Large intestine (tissue), 3 donors: Measurements from ENCODE around the gene PHLDA2. TPM values are rescaled to one million over a fixed set of nuclear protein-coding genes. Genes with fewer than 3 reads are reported as not detected.
"Not testable (repeated sequence)": the region's sequence is repeated elsewhere in the genome, so short reads cannot be mapped to it uniquely, and the experiment has no call there.

Source experiments
- DNase-seq, 2 donors: peaks; one replicate each; pipeline versions ENCODE4 v3.0.0 to v3.0.0-alpha.2; 2013
- H3K27ac ChIP-seq: one replicate; pipeline ENCODE4 v1.5.1; 2013; ENCODE audit warnings: low read length
- H3K27me3 ChIP-seq: 2 replicates; pipeline ENCODE4 v1.6.1; 2013; ENCODE audit warnings: low read length; ENCODE audit not compliant: control insufficient read depth, insufficient read depth
- H3K36me3 ChIP-seq: 2 replicates; pipeline ENCODE4 v1.6.1; 2013; ENCODE audit warnings: low read length; ENCODE audit not compliant: control insufficient read depth, insufficient read depth
- H3K4me1 ChIP-seq: one replicate; pipeline ENCODE4 v1.6.1; 2013; ENCODE audit warnings: low read length; ENCODE audit not compliant: control insufficient read depth, insufficient read depth
- H3K4me3 ChIP-seq: one replicate; pipeline ENCODE4 v1.5.1; 2013; ENCODE audit warnings: low read length
- H3K9me3 ChIP-seq: one replicate; pipeline ENCODE4 v1.6.1; 2013; ENCODE audit warnings: mild to moderate bottlenecking, low read depth, low read length, moderate library complexity; ENCODE audit not compliant: control insufficient read depth
- WGBS: methylation state at CpG from one replicate; pipeline ENCODE4 v1.1.5; 2013; ENCODE audit warnings: low lambda C conversion rate; ENCODE audit not compliant: insufficient coverage; 5-methylcytosine and 5-hydroxymethylcytosine counted together
- polyA plus RNA-seq: library from polyadenylated mRNA; unstranded; fragments of 120-200 nt; gene quantifications from one replicate; pipeline ENCODE4 v1.2.1, GENCODE V29; 2013

The PHLDA2 gene
- polyA plus RNA-seq, 1 donor, result 7.3 TPM

- peaks cover 16% of the 10 kb centered on the region for H3K9me3 ChIP-seq
- not testable (repeated sequence) for H3K27ac ChIP-seq, DNase-seq, H3K4me3 ChIP-seq, H3K36me3 ChIP-seq, H3K27me3 ChIP-seq
- WGBS, result 80% methylated on average over 3 of the region's 20 CpGs
- H3K4me1 ChIP-seq, result peaks cover 11% of the 10 kb centered on the region
Measured at GRCh38 chr11:2938458-2939418, 9.5 kb upstream of the PHLDA2 start.

GRCh38 chr11:2937641-2938457 is 8.6 kb upstream of the PHLDA2 start:
- Histone ChIP-seq H3K9me3 (peaks cover 16% of the 10 kb centered on the region), H3K4me1 (peaks cover 10% of the 10 kb centered on the region)
- not testable (repeated sequence) for H3K4me3 ChIP-seq, H3K27ac ChIP-seq, DNase-seq, H3K27me3 ChIP-seq, H3K36me3 ChIP-seq
- no CpG with 5 or more reads among the region's 32 CpGs for WGBS

- DNase-seq, result no peak
- Histone ChIP-seq H3K36me3 (no peaks in the 10 kb centered on the region), H3K4me1 (peaks cover 10% of the 10 kb centered on the region), H3K27me3 (peaks cover 20% of the 10 kb centered on the region), H3K9me3 (peaks cover 22% of the 10 kb centered on the region), H3K4me3 (no peak overlapping the region), H3K27ac (no peak overlapping the region)
- WGBS, result no CpG with 5 or more reads among the region's 14 CpGs
Measured at GRCh38 chr11:2934611-2935239, 5.5 kb upstream of the PHLDA2 start.

- DNase-seq, result no peak
- Histone ChIP-seq H3K27me3 (peaks cover 23% of the 10 kb centered on the region), H3K4me1 (peaks cover 12% of the 10 kb centered on the region), H3K27ac (no peak overlapping the region), H3K9me3 (peaks cover 24% of the 10 kb centered on the region), H3K36me3 (no peaks in the 10 kb centered on the region), H3K4me3 (no peak overlapping the region)
- no CpG with 5 or more reads among the region's 7 CpGs for WGBS
Measured at GRCh38 chr11:2934021-2934550, 4.9 kb upstream of the PHLDA2 start.

- WGBS, result no CpG with 5 or more reads among the region's 12 CpGs
- H3K36me3 ChIP-seq, result no peaks in the 10 kb centered on the region
- no peak overlapping the region for H3K4me3 ChIP-seq
- peaks cover 15% of the 10 kb centered on the region for H3K4me1 ChIP-seq
- H3K9me3 ChIP-seq, result peaks cover 27% of the 10 kb centered on the region
- H3K27me3 ChIP-seq, result peaks cover 29% of the 10 kb centered on the region
- no peak overlapping the region for H3K27ac ChIP-seq
- no peak for DNase-seq
Measured at GRCh38 chr11:2933375-2934020, 4.3 kb upstream of the PHLDA2 start.

GRCh38 chr11:2932850-2933251 is 3.6 kb upstream of the PHLDA2 start:
- Histone ChIP-seq H3K36me3 (no peaks in the 10 kb centered on the region), H3K4me1 (peaks cover 22% of the 10 kb centered on the region), H3K27ac (no peak overlapping the region), H3K4me3 (no peak overlapping the region), H3K27me3 (peaks cover 35% of the 10 kb centered on the region), H3K9me3 (peaks cover 28% of the 10 kb centered on the region)
- WGBS, result no CpG with 5 or more reads among the region's 15 CpGs
- DNase-seq, result no peak

- H3K27ac ChIP-seq, result no peak overlapping the region
- H3K27me3 ChIP-seq, result peaks cover 43% of the 10 kb centered on the region
- WGBS, result no CpG with 5 or more reads among the region's 13 CpGs
- no peak for DNase-seq
- no peaks in the 10 kb centered on the region for H3K36me3 ChIP-seq
- H3K4me3 ChIP-seq, result no peak overlapping the region
- peaks cover 27% of the 10 kb centered on the region for H3K4me1 ChIP-seq
- H3K9me3 ChIP-seq, result peaks cover 22% of the 10 kb centered on the region
Measured at GRCh38 chr11:2931771-2932738, 2.8 kb upstream of the PHLDA2 start.

GRCh38 chr11:2931420-2931746 is 2.2 kb upstream of the PHLDA2 start:
- DNase-seq, result no peak
- Histone ChIP-seq H3K9me3 (peaks cover 20% of the 10 kb centered on the region), H3K27me3 (peaks cover 50% of the 10 kb centered on the region), H3K4me3 (no peak overlapping the region), H3K27ac (no peak overlapping the region), H3K4me1 (peaks cover 27% of the 10 kb centered on the region), H3K36me3 (no peaks in the 10 kb centered on the region)
- no CpG with 5 or more reads among the region's 4 CpGs for WGBS

GRCh38 chr11:2930704-2931419 is 1.6 kb upstream of the PHLDA2 start:
- Histone ChIP-seq H3K27ac (peak overlapping the region; percentile 89), H3K27me3 (peaks cover 51% of the 10 kb centered on the region), H3K9me3 (peaks cover 20% of the 10 kb centered on the region), H3K36me3 (no peaks in the 10 kb centered on the region), H3K4me1 (peaks cover 27% of the 10 kb centered on the region), H3K4me3 (peak overlapping the region; percentile 45)
- DNase-seq, result peak; percentile 70 to 74
- WGBS, result no CpG with 5 or more reads among the region's 21 CpGs
